OCI-LY1 (cell line): Measurements from ENCODE around the gene PFN2.

Experiments used
- H2AFZ ChIP-seq: fragments of 200-600 bp; sonication (generic), shearing (Covaris generic); 2 replicates; pipeline ENCODE4 v1.6.0; 2014; ENCODE audit warnings: antibody characterized with exemption, mild to moderate bottlenecking, low read length
- H3F3A ChIP-seq: fragments of 200-600 bp; sonication (generic), shearing (Covaris generic); 2 replicates; pipeline ENCODE4 v1.6.0; 2014; ENCODE audit warnings: mild to moderate bottlenecking, antibody characterized with exemption, low read length, moderate library complexity; ENCODE audit not compliant: insufficient read depth
- H3K27ac ChIP-seq: fragments of 200-600 bp; sonication (generic); 2 replicates; pipeline ENCODE4 v1.5.1; 2014; ENCODE audit warnings: low read length, mixed run types, mild to moderate bottlenecking, low read depth; ENCODE audit not compliant: poor library complexity, severe bottlenecking
- H3K27me3 ChIP-seq: fragments of 200-600 bp; sonication (generic); 2 replicates; pipeline ENCODE4 v1.6.0; 2014; ENCODE audit warnings: antibody characterized with exemption, mild to moderate bottlenecking, low read length, moderate library complexity; ENCODE audit not compliant: insufficient read depth
- H3K36me3 ChIP-seq: fragments of 200-600 bp; sonication (generic); 2 replicates; pipeline ENCODE4 v1.6.1; 2014; ENCODE audit warnings: mild to moderate bottlenecking, antibody characterized with exemption, low read length, moderate library complexity, mixed read lengths; ENCODE audit not compliant: insufficient read depth
- H3K4me1 ChIP-seq: fragments of 200-600 bp; sonication (generic); 2 replicates; pipeline ENCODE4 v1.5.1; 2014; ENCODE audit warnings: mild to moderate bottlenecking, low read length, moderate library complexity; ENCODE audit not compliant: insufficient read depth, severe bottlenecking
- H3K4me2 ChIP-seq: fragments of 200-600 bp; sonication (generic), shearing (Covaris generic); 2 replicates; pipeline ENCODE4 v1.6.1; 2014; ENCODE audit warnings: low read length
- H3K4me3 ChIP-seq: fragments of 200-600 bp; sonication (generic); 2 replicates; pipeline ENCODE4 v1.5.1; 2014; ENCODE audit warnings: low read length, low read depth, mild to moderate bottlenecking, mixed read lengths; ENCODE audit not compliant: poor library complexity, severe bottlenecking
- H3K79me2 ChIP-seq: fragments of 200-600 bp; shearing (Covaris generic); 2 replicates; pipeline ENCODE4 v1.6.1; 2016; ENCODE audit warnings: mixed run types, low read length, mixed read lengths; ENCODE audit not compliant: insufficient read depth
- H3K9ac ChIP-seq: fragments of 200-600 bp; sonication (generic), shearing (Covaris generic); 2 replicates; pipeline ENCODE4 v1.6.1; 2014; ENCODE audit warnings: mild to moderate bottlenecking, low read length, mixed read lengths
- H3K9me2 ChIP-seq: fragments of 200-600 bp; sonication (generic), shearing (Covaris generic); 2 replicates; pipeline ENCODE4 v1.6.1; 2014; ENCODE audit warnings: low read depth, mild to moderate bottlenecking, low read length, mixed read lengths
- H3K9me3 ChIP-seq: fragments of 200-600 bp; shearing (Covaris generic); 2 replicates; pipeline ENCODE4 v1.6.1; 2014; ENCODE audit warnings: low read length, mixed read lengths
- H4K20me1 ChIP-seq: fragments of 200-600 bp; sonication (generic), shearing (Covaris generic); 2 replicates; pipeline ENCODE4 v1.6.0; 2016; ENCODE audit warnings: mild to moderate bottlenecking, low read length; ENCODE audit not compliant: insufficient read depth
- CTCF ChIP-seq: fragments of 200-600 bp; sonication (generic), shearing (Covaris generic); IDR thresholded peaks from 2 replicates; pipeline ENCODE4 v1.5.1; 2017; ENCODE audit warnings: mild to moderate bottlenecking, antibody characterized with exemption, low read length, moderate library complexity, mixed read lengths
- EZH2 ChIP-seq: fragments of 200-600 bp; sonication (generic), shearing (Covaris generic); IDR thresholded peaks from 2 replicates; pipeline ENCODE4 v1.8.0; 2017; ENCODE audit warnings: borderline replicate concordance, mixed run types, mild to moderate bottlenecking, antibody characterized with exemption, low read length, moderate library complexity, mixed read lengths

The PFN2 gene

GRCh38 chr3:149933858-149934257 lies 36.8 kb downstream of the PFN2 start:
- Histone ChIP-seq H3K4me2 (no peak overlapping the region), H3K27ac (no peak overlapping the region), H3K4me1 (peaks cover 4% of the 10 kb centered on the region), H3F3A (no peaks in the 10 kb centered on the region), H3K79me2 (no peaks in the 10 kb centered on the region), H3K9me3 (peaks cover 6% of the 10 kb centered on the region; the same call in 1 of the 2 replicates), H3K27me3 (no peaks in the 10 kb centered on the region), H3K4me3 (no peak overlapping the region), H3K36me3 (peaks cover 20% of the 10 kb centered on the region), H4K20me1 (no peaks in the 10 kb centered on the region), H3K9ac (no peak overlapping the region), H2AFZ (no peak overlapping the region), H3K9me2 (no peaks in the 10 kb centered on the region)
- no peak for TF ChIP-seq EZH2
- no peak for TF ChIP-seq CTCF

GRCh38 chr3:149933008-149933407 lies 37.7 kb downstream of the PFN2 start:
- Histone ChIP-seq H4K20me1 (no peaks in the 10 kb centered on the region), H3K4me3 (no peak overlapping the region), H3K36me3 (peaks cover 22% of the 10 kb centered on the region), H3K4me1 (peaks cover 4% of the 10 kb centered on the region), H3K27me3 (no peaks in the 10 kb centered on the region), H3K9me3 (peaks cover 6% of the 10 kb centered on the region; the same call in 1 of the 2 replicates), H3K27ac (no peak overlapping the region), H2AFZ (no peak overlapping the region), H3K79me2 (no peaks in the 10 kb centered on the region), H3K4me2 (no peak overlapping the region), H3K9me2 (no peaks in the 10 kb centered on the region), H3F3A (no peaks in the 10 kb centered on the region), H3K9ac (no peak overlapping the region)
- TF ChIP-seq EZH2, result no peak
- no peak for TF ChIP-seq CTCF

- Histone ChIP-seq H3K9me3 (no peaks in the 10 kb centered on the region), H4K20me1 (no peaks in the 10 kb centered on the region)
Observed at GRCh38 chr3:149920119-149920518, 50.6 kb downstream of the PFN2 start.

More at GRCh38 chr3:149920119-149920518, 50.6 kb downstream of the PFN2 start:
- Histone ChIP-seq H3K9ac (no peak overlapping the region), H3K4me3 (no peak overlapping the region), H3K27ac (no peak overlapping the region), H3K4me1 (peaks cover 5% of the 10 kb centered on the region), H2AFZ (no peak overlapping the region), H3K4me2 (no peak overlapping the region), H3K79me2 (no peaks in the 10 kb centered on the region), H3K27me3 (no peaks in the 10 kb centered on the region), H3F3A (no peaks in the 10 kb centered on the region), H3K36me3 (peaks cover 16% of the 10 kb centered on the region; the same call in 1 of the 2 replicates), H3K9me2 (0 out of 2 replicates have a peak, but pooled peaks cover 2% of the 10 kb centered on the region)
- TF ChIP-seq EZH2 (no peak), CTCF (no peak)
